ENCODE data around the gene RYR2. TPM values are rescaled to one million over a fixed set of nuclear protein-coding genes. Genes with fewer than 3 reads are reported as not detected.
A peak's percentile ranks its signal among the peaks of the same experiment; 100 is the strongest.

The RYR2 gene
- total and polyA plus RNA-seq, 9 of the 15 experiments (the other 6 are each of a cell fraction or from before 2014, with no cell fraction given), result 0.03 to 0.42 (median 0.14) TPM

GRCh38 chr1:237814319-237814924 is 772.4 kb downstream of the RYR2 start:
- WGBS (ENCODE audit: insufficient coverage, low coverage, missing lambda C conversion rate), result 0% methylated on average over 5 of the region's 5 CpGs
- ChIA-PET CTCF (ENCODE audit: low intra/inter-chr PET ratio) (no interaction called here), POLR2A (interaction anchor here (0.6 kb wide), 1 partner anchor 13 kb away, joined by 3 read pairs; no protein-coding TSS in a partner anchor)
- Histone ChIP-seq H3K9me1 (ENCODE audit: control insufficient read depth, insufficient read depth, low read length) (no peaks in the 10 kb centered on the region), H3K27me3 (ENCODE audit: control insufficient read depth in 2 of 2, insufficient read depth in 2 of 2, low read length in 2 of 2) (no peaks in the 10 kb centered on the region), H3K36me3 (ENCODE audit: control insufficient read depth, insufficient read depth, low read length) (no peaks in the 10 kb centered on the region), H3K4me2 (ENCODE audit: insufficient read depth, low read length) (no peak overlapping the region), H3K4me3 (no peak overlapping the region), H3K9me3 (replicated peaks; ENCODE audit: control insufficient read depth, insufficient read depth, low read depth, low read length) (no peaks in the 10 kb centered on the region), H3K4me1 (replicated peaks in 1 of 2; ENCODE audit: control insufficient read depth in 2 of 2, insufficient read depth in 2 of 2, low read length in 2 of 2) (no peaks in the 10 kb centered on the region), H4K20me1 (replicated peaks; ENCODE audit: control insufficient read depth, insufficient read depth, low read length) (no peaks in the 10 kb centered on the region), H3K27ac (ENCODE audit: extremely low read depth, low read depth, low read length) (no peak overlapping the region), H3K79me2 (ENCODE audit: control insufficient read depth, insufficient read depth, low read length) (no peaks in the 10 kb centered on the region), H2AFZ (ENCODE audit: low read depth, low read length) (no peak overlapping the region), H3K9ac (ENCODE audit: insufficient read depth in 1 of 2, low read depth in 2 of 2, low read length in 2 of 2) (no peak overlapping the region)
- FAIRE-seq (no peak), ATAC-seq (no peak), DNase-seq (ENCODE audit: extremely low read depth in 1 of 4, low spot score in 3 of 4) (peak in 1 of 4 experiments; percentile 12)
- in situ Hi-C loops (cut with MboI), result no loop called here
- intact Hi-C loops (cut with micrococcal nuclease), result no loop called here
- BruUV-seq (replicated peaks), result no TSS peak
- TF ChIP-seq, protein P1, sequence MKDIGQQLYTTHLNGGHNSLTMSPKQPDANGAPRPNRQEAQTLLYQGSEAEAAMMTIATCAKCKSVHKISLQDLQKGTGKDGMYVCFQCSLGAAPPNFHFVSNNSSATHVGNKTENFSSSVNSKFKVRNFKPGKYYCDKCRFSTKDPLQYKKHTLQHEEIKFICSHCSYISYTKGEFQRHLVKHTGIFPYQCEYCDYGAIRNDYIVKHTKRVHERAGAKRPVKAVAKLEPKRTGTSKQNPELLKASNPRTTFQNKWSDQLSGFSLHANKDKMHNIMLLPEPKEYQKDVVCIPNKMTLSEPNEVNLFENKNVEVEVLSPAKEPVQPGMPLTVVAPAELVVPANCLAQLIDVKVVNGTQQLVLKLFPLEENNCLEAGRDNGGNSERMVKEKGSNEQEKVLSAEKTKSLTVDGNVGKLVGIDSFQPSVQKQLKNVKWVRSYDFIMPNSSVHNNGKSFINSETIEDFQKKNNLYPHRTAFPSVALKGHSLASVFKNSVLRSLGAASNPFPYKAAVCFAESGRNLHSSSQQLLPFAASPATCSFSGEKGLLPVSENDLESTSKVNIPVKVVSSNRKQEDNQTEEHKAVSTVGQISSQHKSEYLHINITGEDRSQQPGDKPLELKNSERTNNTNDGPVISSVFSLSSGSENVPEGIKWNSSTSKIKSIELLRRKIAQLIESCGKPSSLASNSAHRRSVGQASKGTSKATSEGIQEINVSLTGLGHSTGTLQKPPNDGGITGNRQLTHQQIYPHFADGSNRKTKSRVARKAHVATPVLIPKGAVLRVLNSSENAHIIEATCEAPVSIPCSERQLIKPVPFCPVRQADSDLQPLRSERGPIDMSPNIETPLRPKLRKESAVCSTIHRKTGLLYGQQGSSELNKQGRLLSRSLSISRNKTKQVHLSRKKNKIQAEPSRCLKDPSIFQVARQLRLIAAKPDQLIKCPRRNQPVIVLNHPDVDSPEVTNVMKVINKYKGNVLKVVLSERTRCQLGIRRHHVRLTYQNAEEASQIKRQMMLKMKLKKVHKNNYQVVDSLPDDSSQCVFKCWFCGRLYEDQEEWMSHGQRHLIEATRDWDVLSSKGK (CRISPR knock-in tag; IDR thresholded peaks at IDR 0.05), result no peak
- no peak for TF ChIP-seq ZNF224 (CRISPR knock-in tag; IDR thresholded peaks at IDR 0.05)
- TF ChIP-seq HNRNPLL (IDR thresholded peaks at IDR 0.05; ENCODE audit: low read depth, low read length, poor library complexity, severe bottlenecking), result no peak
- TF ChIP-seq BMI1 (IDR thresholded peaks at IDR 0.05; ENCODE audit: low read length), result no peak
- TF ChIP-seq KHSRP (IDR thresholded peaks at IDR 0.05), result no peak
- no peak for TF ChIP-seq CC2D1A (IDR thresholded peaks at IDR 0.05)
- TF ChIP-seq CTCFL (IDR thresholded peaks at IDR 0.05; ENCODE audit: borderline replicate concordance, insufficient read depth, low read depth, low read length, poor library complexity, severe bottlenecking), result peak; percentile 12
- no peak for TF ChIP-seq GTF2F1 (IDR thresholded peaks at IDR 0.05; ENCODE audit: low read depth, low read length)
- no peak for TF ChIP-seq ZNF766 (CRISPR knock-in tag; conservative IDR thresholded peaks at IDR 0.05)
- peak in 2 of 3 experiments; percentile 30 to 41; a peak in 3 of 6 replicates for TF ChIP-seq CTCF (IDR thresholded peaks at IDR 0.05 in 2 of 3, conservative IDR thresholded peaks at IDR 0.05 in 1 of 3; ENCODE audit: insufficient read depth in 2 of 3, low read depth in 1 of 3, low read length in 3 of 3)
- 0 out of 4 replicates have a peak, but pooled peaks of 1 of the 2 experiments have one; percentile 22 for TF ChIP-seq RAD21 (CRISPR knock-in tag; conservative IDR thresholded peaks at IDR 0.05 in 1 of 2, IDR thresholded peaks at IDR 0.05 in 1 of 2)
- no peak for TF ChIP-seq ZNF212 (CRISPR knock-in tag; IDR thresholded peaks at IDR 0.05)
- no peak for TF ChIP-seq RAD51 (IDR thresholded peaks at IDR 0.05; ENCODE audit: borderline replicate concordance, low read depth)
